Sigmoid colon (tissue), 3 donors: Measurements from ENCODE around the gene ACTA2.

Experiments
- POLR2A ChIP-seq, 2 donors: fragments of 450-650 bp; IDR thresholded peaks; one replicate each; pipeline ENCODE4 v1.6.1; 2016; ENCODE audit warnings: antibody characterized with exemption in 2 of 2, mild to moderate bottlenecking in 2 of 2, moderate library complexity in 2 of 2
- TF ChIP-seq, protein P1 (sequence below), 4 experiments: fragments of 450-650 bp in 3 of 4; fragments of 200-600 bp in 1 of 4; IDR thresholded peaks; one replicate each; pipeline ENCODE4 v1.5.1; 2016 to 2019; ENCODE audit warnings: antibody characterized with exemption in 4 of 4, mild to moderate bottlenecking in 3 of 4, moderate library complexity in 2 of 4

- TF ChIP-seq, protein P1, sequence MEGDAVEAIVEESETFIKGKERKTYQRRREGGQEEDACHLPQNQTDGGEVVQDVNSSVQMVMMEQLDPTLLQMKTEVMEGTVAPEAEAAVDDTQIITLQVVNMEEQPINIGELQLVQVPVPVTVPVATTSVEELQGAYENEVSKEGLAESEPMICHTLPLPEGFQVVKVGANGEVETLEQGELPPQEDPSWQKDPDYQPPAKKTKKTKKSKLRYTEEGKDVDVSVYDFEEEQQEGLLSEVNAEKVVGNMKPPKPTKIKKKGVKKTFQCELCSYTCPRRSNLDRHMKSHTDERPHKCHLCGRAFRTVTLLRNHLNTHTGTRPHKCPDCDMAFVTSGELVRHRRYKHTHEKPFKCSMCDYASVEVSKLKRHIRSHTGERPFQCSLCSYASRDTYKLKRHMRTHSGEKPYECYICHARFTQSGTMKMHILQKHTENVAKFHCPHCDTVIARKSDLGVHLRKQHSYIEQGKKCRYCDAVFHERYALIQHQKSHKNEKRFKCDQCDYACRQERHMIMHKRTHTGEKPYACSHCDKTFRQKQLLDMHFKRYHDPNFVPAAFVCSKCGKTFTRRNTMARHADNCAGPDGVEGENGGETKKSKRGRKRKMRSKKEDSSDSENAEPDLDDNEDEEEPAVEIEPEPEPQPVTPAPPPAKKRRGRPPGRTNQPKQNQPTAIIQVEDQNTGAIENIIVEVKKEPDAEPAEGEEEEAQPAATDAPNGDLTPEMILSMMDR (IDR thresholded peaks at IDR 0.05), result no peak
- no peak for TF ChIP-seq POLR2A (IDR thresholded peaks at IDR 0.05)
Measured at GRCh38 chr10:88938938-88939337, 13.6 kb downstream of the ACTA2 start.
